NCI-H226 (cell line): ENCODE data around the gene MCEMP1.
A peak's percentile ranks its signal among the peaks of the same experiment; 100 is the strongest.

ENCODE experiments used
- DNase-seq: peaks from one replicate; pipeline ENCODE4 v3.0.0-alpha.2; 2015

MCEMP1 gene

DNA sequence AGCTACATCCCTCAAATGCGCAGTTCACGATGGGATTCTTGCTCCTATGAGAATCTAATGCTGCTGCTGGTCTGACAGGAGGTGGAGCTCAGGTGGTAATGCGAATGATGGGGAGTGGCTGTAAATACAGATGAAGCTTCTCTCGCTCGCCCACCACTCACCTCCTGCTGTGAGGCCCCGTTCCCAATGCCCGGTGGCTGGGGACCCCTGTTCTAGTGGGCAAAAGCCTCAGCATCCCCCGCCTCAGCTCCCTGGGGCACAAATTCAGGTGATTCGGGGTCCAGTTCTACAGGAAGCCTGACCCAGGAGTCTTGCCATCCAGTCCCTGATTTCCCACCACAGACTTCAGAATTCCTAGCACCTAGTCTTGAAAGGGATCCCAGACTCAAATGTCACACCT, 4.4 kb upstream of the MCEMP1 start:
- DNase-seq = no peak

DNA sequence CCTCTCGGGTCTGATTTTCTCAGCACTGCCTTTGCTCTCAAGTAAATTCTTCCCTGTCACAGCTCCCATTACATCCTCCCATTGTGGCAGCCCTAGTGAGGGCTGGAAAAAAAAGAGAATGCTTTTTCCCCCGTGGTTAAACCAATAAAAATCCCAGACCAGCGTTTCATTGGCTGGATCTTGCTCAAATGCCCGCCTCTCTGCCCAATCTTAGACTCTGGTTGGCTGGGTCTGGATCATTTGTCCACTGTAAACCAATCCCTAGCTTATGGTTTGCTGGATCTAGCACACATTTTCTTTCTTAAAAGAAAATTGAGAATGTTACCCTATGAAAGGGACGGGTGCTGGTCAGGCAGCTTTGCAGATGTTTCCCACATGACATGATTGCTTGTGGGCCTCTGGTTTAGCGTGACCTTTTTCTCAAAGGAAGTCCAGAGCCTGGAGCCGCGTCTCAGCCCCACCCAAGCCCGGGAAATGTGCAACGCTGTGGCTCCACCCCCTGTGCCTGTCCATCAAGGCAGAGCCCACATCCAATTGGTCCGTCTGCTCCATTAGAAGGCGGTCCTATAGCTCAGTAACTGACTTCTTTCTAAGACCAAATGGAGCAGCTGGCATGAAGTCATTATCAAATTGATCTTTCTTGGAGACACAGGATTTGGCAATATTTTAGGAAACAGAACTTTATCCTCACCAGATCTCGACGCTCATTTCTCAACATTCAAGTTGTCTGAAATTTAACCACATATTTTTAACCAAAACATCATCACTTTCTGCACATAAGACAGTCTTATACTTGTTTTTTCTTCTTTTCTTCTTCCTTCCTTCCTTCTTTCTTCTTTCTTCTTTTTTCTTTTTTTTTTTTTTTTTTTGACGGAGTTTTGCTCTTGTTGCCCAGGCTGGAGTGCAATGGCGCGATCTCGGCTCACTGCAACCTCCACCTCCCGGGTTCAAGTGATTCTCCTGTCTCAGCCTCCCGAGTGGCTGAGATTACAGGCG, 2.6 kb upstream of the MCEMP1 start:
- DNase-seq = peak; percentile 63

DNA sequence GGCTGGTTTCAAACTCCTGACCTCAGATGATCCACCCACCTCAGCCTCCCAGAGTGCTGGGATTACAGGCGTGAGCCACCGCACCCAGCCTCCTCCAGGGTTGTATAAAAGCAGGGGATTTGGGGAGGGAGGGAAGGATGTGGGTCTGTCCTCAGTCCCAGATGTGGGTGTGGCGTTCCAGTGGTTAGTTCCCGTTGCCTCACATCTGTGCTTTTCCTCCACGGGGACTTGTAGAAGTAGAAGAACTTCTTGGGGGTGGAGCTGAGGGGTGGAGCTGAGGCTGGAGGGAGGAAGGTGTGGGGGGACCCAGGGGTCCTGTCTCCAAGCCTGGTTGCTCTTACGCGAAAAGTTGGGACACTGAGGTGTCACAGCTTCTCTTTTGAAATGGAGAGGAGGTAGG, 514 bp upstream of the MCEMP1 start:
- no peak for DNase-seq

DNA sequence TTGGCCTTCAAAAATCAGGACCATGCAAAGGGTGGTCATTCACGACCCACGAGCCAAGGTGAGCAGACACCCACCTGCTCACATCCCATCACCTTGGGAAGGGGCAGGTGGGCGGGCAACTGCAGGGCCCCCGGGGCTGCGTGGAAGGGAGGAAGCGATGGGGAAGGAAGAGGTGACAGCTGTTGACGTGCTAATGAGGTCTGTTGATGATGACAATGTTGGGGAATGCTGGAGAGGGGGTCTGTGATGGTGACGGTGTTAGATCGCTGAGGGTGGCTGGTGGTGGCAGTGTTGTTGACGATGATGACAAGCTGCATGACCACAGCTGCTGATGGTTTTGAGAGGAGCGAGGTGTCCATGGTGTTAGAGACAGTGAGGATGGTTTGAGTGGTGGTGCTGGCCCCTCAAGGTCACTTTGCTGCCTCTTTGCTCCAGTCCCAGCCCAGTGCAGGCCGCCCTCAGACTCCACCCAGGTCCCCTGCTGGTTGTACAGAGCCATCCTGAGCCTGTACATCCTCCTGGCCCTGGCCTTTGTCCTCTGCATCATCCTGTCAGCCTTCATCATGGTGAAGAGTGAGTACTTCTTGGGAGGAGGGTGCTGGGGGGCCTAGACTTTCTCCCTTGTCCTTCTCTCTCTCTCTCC, 900 bp downstream of the MCEMP1 start:
- no peak for DNase-seq

DNA sequence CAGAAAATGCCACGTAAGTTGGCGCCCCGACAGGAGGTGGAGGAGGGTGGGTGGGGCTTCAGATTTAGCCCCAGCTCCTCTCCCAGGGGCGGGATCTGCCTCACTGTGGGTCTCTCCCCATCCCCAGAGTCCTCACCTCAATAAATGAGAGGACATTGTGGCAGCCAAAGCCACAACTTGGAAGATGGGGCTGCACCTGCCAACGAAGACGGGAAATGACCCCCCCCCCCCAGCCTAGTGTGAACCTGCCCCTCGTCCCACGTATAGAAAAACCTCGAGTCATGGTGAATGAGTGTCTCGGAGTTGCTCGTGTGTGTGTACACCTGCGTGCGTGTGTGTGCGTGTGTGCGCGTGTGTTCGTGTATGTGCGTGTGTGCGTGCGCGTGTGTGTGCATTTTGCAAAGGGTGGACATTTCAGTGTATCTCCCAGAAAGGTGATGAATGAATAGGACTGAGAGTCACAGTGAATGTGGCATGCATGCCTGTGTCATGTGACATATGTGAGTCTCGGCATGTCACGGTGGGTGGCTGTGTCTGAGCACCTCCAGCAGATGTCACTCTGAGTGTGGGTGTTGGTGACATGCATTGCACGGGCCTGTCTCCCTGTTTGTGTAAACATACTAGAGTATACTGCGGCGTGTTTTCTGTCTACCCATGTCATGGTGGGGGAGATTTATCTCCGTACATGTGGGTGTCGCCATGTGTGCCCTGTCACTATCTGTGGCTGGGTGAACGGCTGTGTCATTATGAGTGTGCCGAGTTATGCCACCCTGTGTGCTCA, 2.3 kb downstream of the MCEMP1 start:
- no peak for DNase-seq

DNA sequence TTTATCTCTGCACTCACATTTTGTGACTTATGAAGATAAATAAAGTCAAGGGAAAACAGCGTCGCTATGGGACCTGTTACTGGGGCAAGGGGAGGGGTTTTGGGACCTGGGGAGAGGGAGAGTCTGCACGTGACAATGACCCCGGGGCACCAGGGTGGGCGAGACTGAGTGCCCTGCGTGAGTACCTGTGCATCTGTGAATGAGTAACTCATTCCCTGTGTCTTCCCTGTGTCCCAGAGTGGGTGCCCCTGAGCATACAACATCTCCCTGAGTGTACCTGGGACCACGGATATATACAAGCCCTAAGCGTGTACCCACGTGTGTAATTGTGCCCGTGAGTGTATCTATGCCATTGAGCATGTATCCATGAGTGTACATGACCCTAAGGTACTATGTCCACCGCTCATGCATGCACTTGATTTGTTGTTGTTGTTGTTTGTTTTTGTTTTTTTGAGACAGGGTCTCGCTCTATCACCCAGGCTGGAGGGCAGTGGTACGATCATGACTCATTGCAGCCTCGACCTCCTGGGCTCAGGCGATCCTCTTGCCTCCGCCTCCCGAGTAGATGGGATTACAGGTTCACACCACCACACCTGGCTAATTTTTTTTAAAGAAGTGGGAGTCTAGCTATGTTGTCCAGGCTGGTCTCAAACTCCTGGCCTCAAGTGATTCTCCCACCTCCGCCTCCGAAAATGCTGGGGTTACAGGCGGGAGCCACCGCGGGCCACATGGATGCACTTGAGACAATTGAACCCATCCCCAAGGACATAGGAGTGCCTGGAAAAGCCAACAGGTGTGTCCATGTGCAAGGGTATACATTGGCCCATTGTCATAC, 3.1 kb downstream of the MCEMP1 start:
- DNase-seq = no peak

DNA sequence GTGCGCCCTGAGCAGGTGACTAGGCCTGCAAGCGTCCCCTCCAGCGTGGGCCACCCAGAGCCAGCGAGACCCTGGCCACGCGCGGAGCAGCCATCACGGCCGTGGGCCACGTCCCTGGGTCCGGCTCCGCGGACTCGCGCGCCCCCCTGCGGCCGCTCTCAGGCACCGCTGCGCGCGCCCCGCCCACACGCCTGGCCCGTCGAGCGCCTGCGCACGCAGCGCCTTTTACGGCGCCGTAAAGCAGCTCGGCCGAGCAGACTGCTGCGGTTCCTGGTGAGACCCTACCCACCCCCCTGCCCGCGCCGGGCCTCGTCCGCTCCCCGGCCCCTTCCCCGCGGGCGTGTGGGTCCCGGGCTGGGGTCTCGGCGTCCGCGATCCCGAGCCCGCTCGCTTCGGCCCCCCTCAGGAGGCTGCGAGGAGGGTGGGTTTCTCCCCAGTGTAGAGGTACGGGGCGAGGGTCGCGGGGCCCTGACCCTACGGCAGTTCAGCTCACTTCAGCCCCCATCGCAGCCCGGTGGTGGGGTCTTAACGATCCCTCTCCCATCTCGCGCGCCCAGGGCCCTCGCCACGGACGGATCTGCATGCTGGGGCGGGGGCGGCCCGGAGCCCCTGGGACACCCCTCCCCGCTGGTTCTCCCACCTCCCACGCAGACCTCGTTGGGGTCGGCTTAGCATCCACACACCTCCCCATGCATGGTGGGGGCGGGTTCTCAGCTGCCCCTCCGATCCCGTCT, 3.9 kb downstream of the MCEMP1 start, which contains the start of gene TRAPPC5:
Gene TRAPPC5, plus strand, starts transcription at position 228 of the 734 bp plus-strand sequence. CDS start 1,421 bp downstream, outside the sequence.
- DNase-seq = peak; percentile 69

DNA sequence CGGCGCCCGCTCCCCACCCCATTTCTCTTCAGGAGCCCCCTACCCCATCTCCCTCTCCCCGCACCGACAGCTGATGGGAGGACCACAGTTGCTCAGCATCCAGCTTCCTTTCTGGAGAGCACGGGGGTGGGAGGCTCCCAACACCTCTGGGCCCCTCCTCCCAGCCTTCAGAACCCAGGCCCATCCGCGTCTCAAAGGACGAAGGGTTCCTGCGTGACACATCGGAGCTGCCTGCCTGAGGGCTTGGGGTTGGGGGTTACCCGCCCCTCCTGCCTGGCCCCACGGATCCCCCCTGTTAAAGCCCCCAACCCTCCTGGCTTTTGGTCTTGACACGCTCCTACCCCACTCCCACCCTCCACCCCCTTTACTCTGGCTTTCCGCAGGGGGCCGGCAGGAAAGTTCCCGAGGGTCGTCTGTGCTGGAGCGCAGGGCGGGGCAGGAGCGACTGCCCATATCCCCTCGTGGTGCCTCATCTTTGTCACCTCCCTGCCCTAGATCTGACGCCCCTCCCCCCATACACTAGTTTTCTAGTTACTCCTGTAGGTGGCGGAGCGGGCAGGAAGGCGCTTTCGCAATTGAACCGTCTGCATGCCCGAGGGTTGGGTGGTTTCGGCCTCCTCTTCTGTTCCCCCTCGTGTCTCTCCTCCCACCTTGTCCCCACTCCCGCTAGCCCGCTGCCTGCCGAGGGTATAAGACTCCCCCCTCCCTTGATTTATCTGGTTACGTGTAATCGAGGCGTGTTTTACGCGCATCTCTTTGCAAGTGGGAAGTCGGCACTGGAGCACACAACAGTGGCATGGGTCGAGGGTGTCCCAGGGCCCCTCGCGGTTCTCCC, 4.7 kb downstream of the MCEMP1 start:
- DNase-seq = peak; percentile 51

DNA sequence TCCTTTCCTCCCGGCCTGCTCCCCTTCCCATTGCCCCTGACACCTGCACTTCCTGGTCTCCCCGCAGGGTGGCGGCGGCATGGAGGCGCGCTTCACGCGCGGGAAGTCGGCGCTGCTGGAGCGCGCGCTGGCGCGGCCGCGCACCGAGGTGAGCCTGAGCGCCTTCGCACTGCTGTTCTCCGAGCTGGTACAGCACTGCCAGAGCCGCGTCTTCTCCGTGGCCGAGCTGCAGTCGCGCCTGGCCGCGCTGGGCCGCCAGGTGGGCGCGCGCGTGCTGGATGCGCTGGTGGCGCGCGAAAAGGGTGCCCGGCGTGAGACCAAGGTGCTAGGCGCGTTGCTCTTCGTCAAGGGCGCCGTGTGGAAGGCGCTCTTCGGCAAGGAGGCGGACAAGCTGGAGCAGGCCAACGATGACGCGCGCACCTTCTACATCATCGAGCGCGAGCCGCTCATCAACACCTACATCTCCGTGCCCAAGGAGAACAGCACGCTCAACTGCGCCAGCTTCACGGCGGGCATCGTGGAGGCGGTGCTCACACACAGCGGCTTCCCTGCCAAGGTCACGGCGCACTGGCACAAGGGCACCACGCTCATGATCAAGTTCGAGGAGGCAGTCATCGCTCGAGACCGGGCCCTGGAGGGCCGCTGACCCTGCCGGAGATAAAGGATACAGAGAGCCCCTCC, 5.4 kb downstream of the MCEMP1 start:
- DNase-seq = no peak

DNA sequence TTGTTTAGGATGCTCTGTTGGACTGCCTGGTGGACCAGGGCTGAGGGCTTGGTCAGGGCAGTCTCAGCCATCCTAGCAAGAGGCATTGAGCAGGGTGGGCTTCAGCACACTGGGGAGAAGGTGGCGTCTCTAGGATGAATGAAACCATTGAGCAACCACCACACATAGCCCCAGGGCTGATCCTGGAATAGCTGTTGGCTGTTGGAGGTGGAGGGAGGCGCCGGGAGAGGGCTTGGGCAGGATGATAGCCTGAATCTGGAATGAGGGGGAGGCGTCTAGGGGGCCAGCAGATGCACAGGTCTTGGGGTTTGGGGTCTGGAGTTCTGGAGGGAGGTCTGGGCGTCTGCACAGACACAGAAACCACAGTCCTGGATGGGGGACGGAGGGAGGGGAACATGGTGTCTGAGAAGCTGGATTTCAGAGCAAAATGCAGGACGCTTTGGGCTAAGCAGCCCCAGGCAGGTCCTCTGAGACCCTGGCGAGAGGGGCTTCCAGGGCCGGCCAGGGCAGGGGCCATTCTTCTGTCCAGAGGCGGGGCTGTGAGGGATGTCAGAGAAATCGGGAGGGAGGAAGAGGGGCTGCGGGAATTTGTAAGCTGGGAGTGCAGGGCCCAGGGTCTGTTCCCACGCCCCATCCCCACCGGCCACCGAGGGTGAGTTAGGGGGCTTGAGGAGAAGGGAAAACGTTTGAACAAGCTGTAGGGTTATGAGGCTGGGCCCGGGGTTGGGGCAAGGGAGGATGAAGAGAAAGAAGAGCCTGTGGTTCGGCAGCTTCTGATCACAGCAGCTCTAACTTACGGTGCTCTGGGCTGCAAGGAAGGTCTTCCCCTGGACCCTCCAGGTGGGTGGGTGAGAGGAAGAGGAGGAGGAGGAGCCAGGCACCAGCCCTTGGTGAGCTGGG, 8.9 kb downstream of the MCEMP1 start:
- peak; percentile 24 for DNase-seq

DNA sequence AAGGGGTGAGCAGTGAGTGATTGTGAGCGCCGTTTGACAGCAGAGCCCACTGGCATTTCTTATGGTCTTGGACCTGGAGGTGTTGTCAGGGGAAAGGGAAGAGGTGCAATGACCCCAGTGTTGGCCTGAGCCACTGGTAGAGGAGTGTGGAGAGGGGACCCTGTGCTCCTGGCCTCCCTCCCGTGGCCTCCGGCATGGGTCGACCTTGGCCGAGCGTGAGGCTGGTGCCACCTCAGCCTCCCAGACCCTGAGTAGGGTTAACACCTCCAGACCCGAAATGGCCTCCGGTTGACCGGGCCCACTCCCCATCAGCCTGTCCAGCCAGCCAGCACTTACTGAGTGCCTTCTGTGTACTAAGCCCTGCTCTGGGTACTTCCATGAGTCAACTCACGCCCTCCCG, 10.3 kb downstream of the MCEMP1 start:
- DNase-seq = no peak

DNA sequence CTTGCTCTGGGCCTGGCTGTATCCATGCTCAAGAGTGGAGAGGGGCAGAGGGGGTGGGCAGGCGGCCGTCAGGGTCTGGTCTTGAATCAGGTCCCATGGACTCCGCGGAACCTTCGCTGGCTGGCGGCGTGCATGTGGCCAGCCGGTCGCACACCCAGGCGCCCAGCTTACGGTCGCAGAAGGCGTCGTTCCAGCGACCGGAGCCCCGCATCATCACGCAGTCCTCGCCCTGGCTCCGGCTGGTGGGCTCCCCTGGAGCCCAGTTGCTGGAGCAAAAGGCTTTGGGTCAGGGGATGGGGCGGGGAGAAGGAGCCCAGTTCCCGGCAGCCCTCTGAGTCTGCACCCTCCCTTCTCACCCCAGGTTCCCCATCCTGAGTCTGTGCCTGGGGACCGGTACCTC, 12.3 kb downstream of the MCEMP1 start:
- no peak for DNase-seq

DNA sequence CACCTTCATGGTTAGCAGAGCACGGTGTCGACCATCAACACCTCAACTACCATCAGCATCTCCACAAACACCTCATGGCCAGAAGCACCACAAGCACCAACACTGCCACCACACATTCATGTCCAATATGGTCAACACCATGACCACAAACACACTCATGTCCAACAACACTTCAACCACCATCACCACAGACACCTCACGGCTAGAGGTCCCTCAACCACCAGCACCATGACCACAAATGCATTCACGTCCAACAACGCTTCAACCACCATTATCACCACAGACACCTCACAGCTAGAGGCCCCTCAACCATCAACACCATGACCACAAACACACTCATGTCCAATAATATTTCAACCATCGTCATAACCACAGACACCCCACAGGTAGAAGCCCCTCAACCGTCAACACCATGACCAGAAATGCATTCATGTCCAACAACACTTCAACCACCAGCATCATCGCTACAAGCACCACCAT, 13.9 kb downstream of the MCEMP1 start:
- DNase-seq = no peak

DNA sequence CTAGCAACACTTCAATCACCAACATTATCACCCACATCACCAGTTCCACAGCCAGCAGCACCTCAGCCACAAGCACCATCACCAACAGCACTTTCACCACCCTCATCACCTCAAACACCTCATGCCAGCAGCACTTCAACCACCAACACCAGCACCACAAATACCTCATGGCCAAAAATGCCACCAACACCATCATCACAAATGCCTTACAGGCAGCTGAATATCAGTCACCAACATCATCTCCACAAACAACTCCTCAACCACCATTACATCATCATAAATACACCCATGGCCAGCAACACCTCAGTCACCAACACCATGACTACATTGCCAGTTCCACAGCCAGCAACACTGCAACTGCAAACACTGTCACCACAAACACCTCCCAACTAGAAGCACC, 14.6 kb downstream of the MCEMP1 start:
- DNase-seq = no peak

DNA sequence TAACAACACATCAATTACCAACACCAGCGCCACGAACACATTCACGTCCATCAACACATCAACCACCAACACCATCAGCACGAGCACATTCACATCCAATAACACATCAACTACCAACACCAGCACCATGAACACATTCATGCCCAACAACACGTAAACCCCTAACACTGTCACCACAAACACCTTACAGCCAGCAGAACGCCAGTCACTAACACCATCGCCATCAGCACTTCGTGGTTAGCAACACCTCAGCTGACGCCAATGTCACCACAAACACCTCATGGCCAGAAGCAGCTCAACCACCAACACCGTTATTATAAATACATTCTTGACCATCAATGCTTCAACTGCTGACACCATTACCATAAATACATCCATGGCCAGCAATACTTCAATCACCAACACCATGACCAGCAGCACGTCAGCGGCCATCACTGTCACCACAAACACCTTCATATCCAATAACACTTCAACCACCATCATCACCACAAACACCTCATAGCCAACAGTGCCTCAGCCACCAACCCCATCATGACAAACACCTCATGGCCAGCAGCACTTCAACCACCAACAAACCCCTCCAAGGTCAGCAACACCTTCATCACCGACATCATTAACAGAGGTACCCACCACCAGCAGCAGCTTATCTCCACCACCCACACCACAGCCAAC, 15.7 kb downstream of the MCEMP1 start:
- no peak for DNase-seq

DNA sequence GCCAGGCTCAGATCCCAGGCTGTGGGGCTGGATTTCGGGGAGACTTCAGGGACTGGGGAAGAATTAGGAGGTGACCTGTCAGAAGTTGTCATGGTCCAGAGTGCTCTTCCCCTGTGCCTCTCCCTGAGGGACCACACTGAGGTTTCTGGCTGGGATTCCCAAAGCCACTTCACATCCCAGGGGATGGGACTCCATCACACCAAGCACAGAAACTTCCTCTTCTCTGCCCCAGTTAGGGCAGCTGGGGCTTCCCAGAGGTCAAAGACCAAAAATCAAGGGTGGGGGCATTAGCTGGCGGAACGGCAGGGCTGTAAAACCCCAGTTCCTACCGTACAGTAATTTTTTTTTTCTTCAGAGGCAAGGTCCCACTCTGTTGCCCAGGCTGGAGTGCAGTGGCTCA, 17.6 kb downstream of the MCEMP1 start:
- no peak for DNase-seq

DNA sequence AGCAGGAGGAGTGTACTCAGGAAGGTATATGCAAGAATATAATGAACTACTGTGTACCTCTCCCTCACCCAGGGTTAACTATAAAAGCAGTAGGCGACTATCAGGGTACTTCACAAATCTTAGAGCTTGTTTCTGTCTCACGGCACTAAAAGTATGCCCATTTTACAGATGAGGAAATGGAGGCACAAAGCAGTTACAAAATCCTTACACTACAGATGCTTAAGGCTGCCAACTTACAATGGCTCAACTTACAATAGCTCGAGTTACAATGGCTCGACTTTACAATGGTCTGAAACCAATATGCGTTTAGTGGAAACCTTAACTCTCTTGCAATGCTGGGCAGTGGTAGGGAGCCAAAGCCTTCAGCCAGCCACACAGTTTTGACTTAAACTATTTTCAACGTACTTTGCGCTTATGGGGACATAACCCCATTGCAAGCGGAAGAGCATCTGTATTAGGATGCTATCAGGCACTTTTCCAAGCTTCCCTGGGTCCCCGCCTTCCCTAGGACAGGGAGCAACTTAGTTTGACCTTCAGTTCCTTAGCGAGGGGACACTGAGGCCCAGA, 20.9 kb downstream of the MCEMP1 start:
- DNase-seq = no peak

DNA sequence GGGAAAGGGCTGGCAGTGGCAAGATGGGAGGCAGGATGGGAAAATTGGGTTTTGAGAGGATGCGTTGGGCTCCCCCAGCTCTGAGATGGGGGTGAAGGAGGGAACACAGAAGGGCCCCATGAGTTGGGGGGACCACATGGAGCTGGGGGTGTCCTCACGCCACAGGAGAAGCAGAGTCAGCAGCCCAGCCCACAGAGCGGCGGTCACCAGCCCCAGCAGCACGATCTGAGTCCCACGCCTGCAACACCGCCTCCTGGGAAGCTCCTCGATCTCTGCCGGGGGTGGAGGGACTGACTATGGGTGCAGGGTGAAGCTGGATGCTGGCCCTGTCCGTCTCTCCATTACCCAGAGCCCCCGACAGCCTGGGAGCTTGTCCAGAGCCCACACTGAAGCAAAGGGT, 21.7 kb downstream of the MCEMP1 start:
- DNase-seq = no peak
